ENCODE measurements around the gene KIF21B.

The KIF21B gene

GRCh38 chr1:201015551-201016091, 7.9 kb downstream of the KIF21B start:
- no peak for TF ChIP-seq CTCF (conservative IDR thresholded peaks at IDR 0.05; ENCODE audit: low read length)
- DNase-seq (ENCODE audit: low read depth), result no peak
- no peak overlapping the region for H3K4me3 ChIP-seq (ENCODE audit: low read length)

GRCh38 chr1:201014816-201015200, 8.7 kb downstream of the KIF21B start:
- no peak for TF ChIP-seq CTCF (conservative IDR thresholded peaks at IDR 0.05; ENCODE audit: low read length)
- H3K4me3 ChIP-seq (ENCODE audit: low read length), result no peak overlapping the region
- no peak for DNase-seq (ENCODE audit: low read depth)

- no peak for TF ChIP-seq CTCF (conservative IDR thresholded peaks at IDR 0.05; ENCODE audit: low read length)
- no peak overlapping the region for H3K4me3 ChIP-seq (ENCODE audit: low read length)
- DNase-seq (ENCODE audit: low read depth), result no peak
Observed at GRCh38 chr1:201013991-201014815, 9.3 kb downstream of the KIF21B start.

GRCh38 chr1:201013031-201013485, 10.5 kb downstream of the KIF21B start:
- DNase-seq (ENCODE audit: low read depth), result no peak
- no peak for TF ChIP-seq CTCF (conservative IDR thresholded peaks at IDR 0.05; ENCODE audit: low read length)
- H3K4me3 ChIP-seq (ENCODE audit: low read length), result no peak overlapping the region

- no peak for DNase-seq (ENCODE audit: low read depth)
- H3K4me3 ChIP-seq (ENCODE audit: low read length), result no peak overlapping the region
- TF ChIP-seq CTCF (conservative IDR thresholded peaks at IDR 0.05; ENCODE audit: low read length), result no peak
Observed at GRCh38 chr1:201011616-201012015, 11.9 kb downstream of the KIF21B start.

GRCh38 chr1:201009962-201010645, 13.4 kb downstream of the KIF21B start:
- no peak overlapping the region for H3K4me3 ChIP-seq (ENCODE audit: low read length)
- DNase-seq (ENCODE audit: low read depth), result no peak
- no peak for TF ChIP-seq CTCF (conservative IDR thresholded peaks at IDR 0.05; ENCODE audit: low read length)

Measured in AG10803 (cell line).